Parathyroid adenoma (tissue), 2 donors: ENCODE results near the gene LINS1.

Source experiments
- H2AFZ ChIP-seq: fragments of 300-600 bp; sonication (generic); one replicate; pipeline ENCODE4 v1.7.0; 2017; ENCODE audit warnings: antibody characterized with exemption, mild to moderate bottlenecking
- H3K27ac ChIP-seq: fragments of 300-600 bp; sonication (generic); one replicate; pipeline ENCODE4 v1.7.0; 2017
- H3K27me3 ChIP-seq: fragments of 300-600 bp; sonication (generic); one replicate; pipeline ENCODE4 v1.7.0; 2017; ENCODE audit warnings: low read length; ENCODE audit not compliant: control insufficient read depth, insufficient read depth
- H3K36me3 ChIP-seq: fragments of 300-600 bp; sonication (generic); one replicate; pipeline ENCODE4 v1.7.0; 2017; ENCODE audit warnings: low read length; ENCODE audit not compliant: control insufficient read depth, insufficient read depth
- H3K4me1 ChIP-seq: fragments of 300-600 bp; sonication (generic); one replicate; pipeline ENCODE4 v1.7.0; 2017; ENCODE audit warnings: control low read depth
- H3K4me2 ChIP-seq: fragments of 300-600 bp; sonication (generic); one replicate; pipeline ENCODE4 v1.7.0; 2017; ENCODE audit warnings: low read length
- H3K4me3 ChIP-seq: fragments of 300-600 bp; sonication (generic); one replicate; pipeline ENCODE4 v1.7.0; 2017; ENCODE audit warnings: low read depth, low read length
- H3K79me2 ChIP-seq: fragments of 300-600 bp; sonication (generic); one replicate; pipeline ENCODE4 v1.7.0; 2017; ENCODE audit warnings: control low read depth
- H3K9ac ChIP-seq: fragments of 300-600 bp; sonication (generic); one replicate; pipeline ENCODE4 v1.7.0; 2017; ENCODE audit warnings: mild to moderate bottlenecking
- H3K9me3 ChIP-seq: fragments of 300-600 bp; sonication (generic); one replicate; pipeline ENCODE4 v1.7.0; 2017; ENCODE audit warnings: low read length; ENCODE audit not compliant: control insufficient read depth
- TF ChIP-seq, protein P1 (sequence below): fragments of 300-600 bp; sonication (generic); IDR thresholded peaks from one replicate; pipeline ENCODE4 v1.7.0; 2017; ENCODE audit warnings: antibody characterized with exemption, mild to moderate bottlenecking
- donor health status: primary hyperparathyroidism.

LINS1 gene

DNA sequence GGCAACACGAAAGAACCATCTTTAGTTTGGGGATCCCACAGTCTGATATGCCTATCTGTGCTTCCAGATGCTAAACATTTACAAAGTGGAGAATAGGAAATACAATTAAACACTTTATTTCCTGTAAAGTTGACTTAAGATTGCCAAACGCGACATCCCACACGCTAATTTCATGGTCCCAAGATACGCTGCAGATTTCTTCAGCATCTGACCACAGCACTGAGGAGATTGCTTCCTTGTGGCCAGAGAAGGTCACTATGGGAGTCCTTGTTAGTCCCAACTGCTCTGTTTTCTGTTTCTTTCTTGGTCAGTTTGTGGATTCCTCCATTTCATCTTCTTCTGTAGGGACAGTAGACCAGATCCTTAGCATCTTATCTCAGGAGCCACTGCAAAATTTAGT lies 43.7 kb upstream of the LINS1 start:
- no peaks in the 10 kb centered on the region for H3K27me3 ChIP-seq
- TF ChIP-seq, protein P1, sequence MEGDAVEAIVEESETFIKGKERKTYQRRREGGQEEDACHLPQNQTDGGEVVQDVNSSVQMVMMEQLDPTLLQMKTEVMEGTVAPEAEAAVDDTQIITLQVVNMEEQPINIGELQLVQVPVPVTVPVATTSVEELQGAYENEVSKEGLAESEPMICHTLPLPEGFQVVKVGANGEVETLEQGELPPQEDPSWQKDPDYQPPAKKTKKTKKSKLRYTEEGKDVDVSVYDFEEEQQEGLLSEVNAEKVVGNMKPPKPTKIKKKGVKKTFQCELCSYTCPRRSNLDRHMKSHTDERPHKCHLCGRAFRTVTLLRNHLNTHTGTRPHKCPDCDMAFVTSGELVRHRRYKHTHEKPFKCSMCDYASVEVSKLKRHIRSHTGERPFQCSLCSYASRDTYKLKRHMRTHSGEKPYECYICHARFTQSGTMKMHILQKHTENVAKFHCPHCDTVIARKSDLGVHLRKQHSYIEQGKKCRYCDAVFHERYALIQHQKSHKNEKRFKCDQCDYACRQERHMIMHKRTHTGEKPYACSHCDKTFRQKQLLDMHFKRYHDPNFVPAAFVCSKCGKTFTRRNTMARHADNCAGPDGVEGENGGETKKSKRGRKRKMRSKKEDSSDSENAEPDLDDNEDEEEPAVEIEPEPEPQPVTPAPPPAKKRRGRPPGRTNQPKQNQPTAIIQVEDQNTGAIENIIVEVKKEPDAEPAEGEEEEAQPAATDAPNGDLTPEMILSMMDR, result no peak
- H3K4me1 ChIP-seq, result no peaks in the 10 kb centered on the region
- no peaks in the 10 kb centered on the region for H3K79me2 ChIP-seq
- no peak overlapping the region for H3K4me3 ChIP-seq
- no peaks in the 10 kb centered on the region for H3K9me3 ChIP-seq
- no peak overlapping the region for H2AFZ ChIP-seq
- H3K36me3 ChIP-seq, result no peaks in the 10 kb centered on the region
- H3K9ac ChIP-seq, result no peak overlapping the region
- H3K4me2 ChIP-seq, result no peak overlapping the region
- no peak overlapping the region for H3K27ac ChIP-seq

- H3K27me3 ChIP-seq, result no peaks in the 10 kb centered on the region
Measured at GRCh38 chr15:100642950-100643338, 41.0 kb upstream of the LINS1 start.

GRCh38 chr15:100642213-100642949 lies 40.4 kb upstream of the LINS1 start:
- H3K36me3 ChIP-seq, result no peaks in the 10 kb centered on the region
- TF ChIP-seq, protein P1, result no peak
- H2AFZ ChIP-seq, result no peak overlapping the region
- no peaks in the 10 kb centered on the region for H3K27me3 ChIP-seq
- no peaks in the 10 kb centered on the region for H3K4me1 ChIP-seq
- H3K9ac ChIP-seq, result no peak overlapping the region
- H3K79me2 ChIP-seq, result no peaks in the 10 kb centered on the region
- H3K9me3 ChIP-seq, result no peaks in the 10 kb centered on the region
- H3K4me2 ChIP-seq, result no peak overlapping the region
- H3K27ac ChIP-seq, result no peak overlapping the region
- no peak overlapping the region for H3K4me3 ChIP-seq

More at GRCh38 chr15:100642950-100643338, 41.0 kb upstream of the LINS1 start:
- TF ChIP-seq, protein P1, result no peak
- Histone ChIP-seq H2AFZ (no peak overlapping the region), H3K27ac (no peak overlapping the region), H3K4me3 (no peak overlapping the region), H3K4me1 (no peaks in the 10 kb centered on the region), H3K9ac (no peak overlapping the region), H3K9me3 (no peaks in the 10 kb centered on the region), H3K36me3 (no peaks in the 10 kb centered on the region), H3K4me2 (no peak overlapping the region), H3K79me2 (no peaks in the 10 kb centered on the region)

DNA sequence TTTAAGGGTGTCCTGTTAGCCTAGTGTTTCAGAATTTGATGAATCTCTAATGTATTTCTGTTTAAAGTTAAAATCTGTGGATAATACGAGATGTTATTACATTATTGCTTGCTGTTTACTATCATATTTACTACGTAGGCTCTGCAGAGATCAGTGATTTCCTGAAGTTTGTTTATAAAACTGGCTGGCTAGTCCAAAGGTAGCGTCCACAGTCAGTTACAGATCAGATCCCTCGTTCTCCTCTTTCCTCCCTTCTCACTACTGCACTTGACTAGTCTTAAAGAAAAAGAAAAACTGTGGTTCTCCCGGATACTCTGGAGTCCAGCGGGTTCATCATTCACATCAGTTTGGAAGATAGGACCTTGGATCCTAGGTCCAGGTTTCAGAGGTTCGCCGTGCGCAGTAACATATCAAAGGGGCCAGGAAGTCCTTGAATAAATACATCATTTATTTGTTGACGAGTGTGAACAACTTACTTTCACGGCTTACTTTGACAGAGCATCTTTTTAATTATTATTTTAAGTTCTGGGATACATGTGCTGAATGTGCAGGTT lies 36.3 kb upstream of the LINS1 start:
- Histone ChIP-seq H3K9ac (no peak overlapping the region), H3K9me3 (no peaks in the 10 kb centered on the region), H2AFZ (no peak overlapping the region), H3K79me2 (peaks cover 8% of the 10 kb centered on the region), H3K4me3 (no peak overlapping the region), H3K27me3 (no peaks in the 10 kb centered on the region), H3K4me2 (no peak overlapping the region), H3K27ac (no peak overlapping the region), H3K4me1 (no peaks in the 10 kb centered on the region), H3K36me3 (no peaks in the 10 kb centered on the region)
- TF ChIP-seq, protein P1, result no peak
